T-cell (primary cell): ENCODE measurements around the gene GBP7. TPM values are rescaled to one million over a fixed set of nuclear protein-coding genes. Genes with fewer than 3 reads are reported as not detected.

ENCODE experiments used
- ATAC-seq, 4 experiments: fragments of 200-7000 bp in 3 of 4; fragments of 150-1000 bp in 1 of 4; cut with Tn5 transposase; replicated peaks in 1 of 4; 1 replicate in 3 of 4; 2 replicates in 1 of 4; pipeline ENCODE4 v1.10.0; 2021; ENCODE audit warnings: moderate library complexity in 3 of 4, mild to moderate bottlenecking in 2 of 4, moderate number of reproducible peaks in 1 of 4
- CTCF ChIA-PET, 2 donors: fragments of 300-600 bp; sonication (Branson Sonifier 250); formaldehyde crosslinking; loops; one replicate each; lab custom pipeline; 2022; ENCODE audit warnings: antibody characterized with exemption in 2 of 2; lab: Charles Lee
- POLR2A ChIA-PET, 2 donors: fragments of 300-600 bp; sonication (Branson Sonifier 250); formaldehyde crosslinking; loops; one replicate each; lab custom pipeline; 2022; ENCODE audit warnings: antibody characterized with exemption in 2 of 2; lab: Charles Lee
- DNase-seq, 35 experiments: peaks; one replicate each; pipeline versions ENCODE4 v3.0.0 to v3.0.0-alpha.2; 2013 to 2023
- H3K27ac ChIP-seq: one replicate; pipeline ENCODE4 v1.5.1; 2013; ENCODE audit warnings: low read length
- H3K27me3 ChIP-seq, 2 experiments: replicated peaks in 1 of 2; 1 replicate in 1 of 2; 2 replicates in 1 of 2; pipeline versions ENCODE4 v1.6.1 to v1.7.0; 2013; ENCODE audit warnings: low read length in 1 of 2, mixed read lengths in 1 of 2; ENCODE audit not compliant: control insufficient read depth in 2 of 2, insufficient read depth in 2 of 2; ENCODE audit errors: extremely low read depth in 1 of 2
- H3K36me3 ChIP-seq, 2 donors: 1 replicate in 1 of 2; 2 replicates in 1 of 2; pipeline versions ENCODE4 v1.6.1 to v1.7.0; 2013; ENCODE audit warnings: low read length in 1 of 2; ENCODE audit not compliant: control insufficient read depth in 2 of 2, insufficient read depth in 1 of 2; ENCODE audit errors: extremely low read depth in 1 of 2
- H3K4me1 ChIP-seq, 2 experiments: 1 replicate in 1 of 2; 2 replicates in 1 of 2; pipeline versions ENCODE4 v1.6.1 to v1.7.0; 2013; ENCODE audit warnings: low read length in 2 of 2, mixed read lengths in 1 of 2; ENCODE audit not compliant: insufficient read depth in 2 of 2, control insufficient read depth in 1 of 2; ENCODE audit errors: extremely low read depth in 1 of 2
- H3K4me3 ChIP-seq, 2 donors: 1 replicate in 1 of 2; 2 replicates in 1 of 2; pipeline versions ENCODE4 v1.5.1 to v1.7.0; 2013; ENCODE audit warnings: mild to moderate bottlenecking in 2 of 2, low read length in 1 of 2, moderate library complexity in 1 of 2; ENCODE audit not compliant: control insufficient read depth in 1 of 2; ENCODE audit errors: extremely low read depth in 1 of 2
- H3K9me3 ChIP-seq: 2 replicates; pipeline ENCODE4 v1.7.0; 2013
- H3K27ac Mint-ChIP-seq, 2 donors: one replicate each; pipeline ENCODE4 v1.8.0; 2020 to 2021; ENCODE audit warnings: mild to moderate bottlenecking in 2 of 2, mixed read lengths in 2 of 2
- H3K27me3 Mint-ChIP-seq, 2 donors: one replicate each; pipeline ENCODE4 v1.8.0; 2021 to 2022; ENCODE audit warnings: mixed read lengths in 2 of 2
- H3K36me3 Mint-ChIP-seq: one replicate; pipeline ENCODE4 v1.8.0; 2021; ENCODE audit warnings: mixed read lengths
- H3K4me1 Mint-ChIP-seq, 3 donors: one replicate each; pipeline ENCODE4 v1.8.0; 2020 to 2022; ENCODE audit warnings: mixed read lengths in 3 of 3, mild to moderate bottlenecking in 1 of 3
- H3K4me3 Mint-ChIP-seq, 3 donors: one replicate each; pipeline ENCODE4 v1.8.0; 2020 to 2022; ENCODE audit warnings: mild to moderate bottlenecking in 3 of 3, mixed read lengths in 3 of 3, moderate library complexity in 3 of 3
- H3K9me3 Mint-ChIP-seq, 3 donors: one replicate each; pipeline ENCODE4 v1.8.0; 2020 to 2022; ENCODE audit warnings: mixed read lengths in 3 of 3
- WGBS: methylation state at CpG from one replicate; pipeline ENCODE4 v1.1.5; 2013; ENCODE audit warnings: missing lambda C conversion rate; ENCODE audit not compliant: insufficient coverage; 5-methylcytosine and 5-hydroxymethylcytosine counted together
- total RNA-seq, 35 experiments: library from RNA in 6 of 35; stranded (reverse) in 6 of 35; fragments of 120-200 nt in 1 of 35; gene quantifications; one replicate each; pipeline versions ENCODE4 v1.2.1 to v1.2.4 and lab custom pipeline; 2013 to 2026

GBP7 gene
- total RNA-seq, 5 donors from 2014 or later (not counting 1 experiment from before 2014, with no cell fraction given): 0.19 to 0.35 (median 0.25) TPM; not detected in 2

GRCh38 chr1:89176971-89177370, 1.2 kb upstream of the GBP7 start:
- 100% methylated on average over 1 of the region's 2 CpGs for WGBS
- POLR2A ChIA-PET: no interaction called here
- no peak for ATAC-seq

DNA sequence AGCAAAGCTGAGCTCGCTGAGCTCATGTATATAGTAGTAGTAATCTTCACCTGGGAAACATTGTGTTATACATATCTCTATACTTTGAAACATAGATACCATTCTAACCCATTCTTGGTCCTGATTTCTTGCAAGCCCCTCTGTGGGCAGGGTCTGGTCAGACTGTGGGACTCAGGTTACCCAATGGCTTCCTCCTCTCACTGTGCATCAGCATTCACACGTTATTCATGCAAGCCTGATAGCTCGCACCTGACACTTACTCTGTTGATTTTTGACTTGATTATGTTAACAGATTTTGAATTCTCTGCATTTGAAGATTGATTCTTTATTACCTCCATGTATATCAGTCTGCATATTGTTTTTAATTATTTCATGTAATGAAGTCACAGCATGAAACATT, 1.3 kb downstream of the GBP7 start:
- Mint-ChIP-seq H3K27ac (no peak overlapping the region), H3K4me1 (peaks cover 4 to 12% (median 5%) of the 10 kb centered on the region in 3 donors), H3K36me3 (no peaks in the 10 kb centered on the region), H3K27me3 (no peaks in the 10 kb centered on the region), H3K9me3 (peaks cover 0 to 3% (median 2%) of the 10 kb centered on the region in 3 donors), H3K4me3 (no peak overlapping the region)
- CTCF ChIA-PET: no interaction called here
- ATAC-seq (no peak), DNase-seq (no peak)
- H3K4me3 ChIP-seq: no peak overlapping the region
- no peaks in the 10 kb centered on the region for H3K9me3 ChIP-seq
- no peak overlapping the region for H3K27ac ChIP-seq
- no peaks in the 10 kb centered on the region for H3K36me3 ChIP-seq
- no peaks in the 10 kb centered on the region for H3K27me3 ChIP-seq
- WGBS: no CpG with 5 or more reads among the region's 3 CpGs
- H3K4me1 ChIP-seq: no peaks in the 10 kb centered on the region
- POLR2A ChIA-PET: no interaction called here

More at GRCh38 chr1:89176971-89177370, 1.2 kb upstream of the GBP7 start:
- Mint-ChIP-seq H3K27ac (no peak overlapping the region), H3K4me3 (no peak overlapping the region), H3K9me3 (no peaks in the 10 kb centered on the region), H3K27me3 (no peaks in the 10 kb centered on the region), H3K36me3 (peaks cover 12% of the 10 kb centered on the region), H3K4me1 (peaks cover 4 to 7% (median 5%) of the 10 kb centered on the region in 3 donors)
- Histone ChIP-seq H3K4me3 (no peak overlapping the region), H3K36me3 (peaks cover 0 to 3% of the 10 kb centered on the region in 2 donors), H3K27ac (no peak overlapping the region), H3K4me1 (no peaks in the 10 kb centered on the region), H3K27me3 (no peaks in the 10 kb centered on the region), H3K9me3 (no peaks in the 10 kb centered on the region)
- no peak for DNase-seq
- CTCF ChIA-PET: no interaction called here

DNA sequence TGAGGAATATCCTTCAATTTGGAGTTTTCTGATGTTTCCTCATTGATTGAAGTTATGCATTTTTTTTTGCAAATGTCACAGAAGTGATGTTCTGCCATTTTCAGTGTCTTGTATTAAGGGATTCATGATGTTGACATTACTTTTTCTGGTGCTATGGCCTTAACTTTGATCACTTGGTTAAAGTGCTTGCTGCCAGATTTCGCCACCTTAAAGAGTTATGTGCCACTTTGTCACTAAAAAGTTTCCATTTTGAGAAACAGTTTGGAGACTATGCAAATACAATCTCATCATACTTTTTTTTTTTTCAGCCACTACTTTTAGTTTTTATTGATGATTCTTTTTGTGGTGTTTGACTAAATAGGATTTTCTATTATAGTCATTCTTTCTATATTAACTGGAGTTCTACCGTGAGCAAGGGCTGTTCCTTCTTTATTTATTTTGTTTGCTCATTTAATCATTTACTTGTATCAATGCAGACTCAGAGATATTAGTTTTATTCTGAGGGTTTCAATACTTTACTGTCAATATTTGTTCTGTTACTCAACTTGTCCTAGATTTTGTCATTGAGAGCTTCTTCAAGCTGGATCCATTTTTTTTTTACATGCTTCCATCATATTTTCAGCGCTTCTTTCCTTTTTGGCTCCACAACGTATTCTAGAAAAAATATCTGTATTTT, 3.2 kb downstream of the GBP7 start:
- H3K4me3 Mint-ChIP-seq: no peak overlapping the region
- H3K27ac ChIP-seq: no peak overlapping the region
- no peaks in the 10 kb centered on the region for H3K4me1 ChIP-seq
- no peaks in the 10 kb centered on the region for H3K9me3 ChIP-seq
- peaks cover 4 to 12% (median 5%) of the 10 kb centered on the region in 3 donors for H3K4me1 Mint-ChIP-seq
- H3K36me3 ChIP-seq: no peaks in the 10 kb centered on the region
- no peak overlapping the region for H3K4me3 ChIP-seq
- H3K27me3 Mint-ChIP-seq: no peaks in the 10 kb centered on the region
- WGBS: no CpG with 5 or more reads among the region's 4 CpGs
- ChIA-PET CTCF (no interaction called here), POLR2A (no interaction called here)
- H3K27me3 ChIP-seq: no peaks in the 10 kb centered on the region
- DNase-seq: no peak
- H3K36me3 Mint-ChIP-seq: no peaks in the 10 kb centered on the region
- no peak overlapping the region for H3K27ac Mint-ChIP-seq
- no peak for ATAC-seq
- peaks cover 0 to 3% (median 2%) of the 10 kb centered on the region in 3 donors for H3K9me3 Mint-ChIP-seq

DNA sequence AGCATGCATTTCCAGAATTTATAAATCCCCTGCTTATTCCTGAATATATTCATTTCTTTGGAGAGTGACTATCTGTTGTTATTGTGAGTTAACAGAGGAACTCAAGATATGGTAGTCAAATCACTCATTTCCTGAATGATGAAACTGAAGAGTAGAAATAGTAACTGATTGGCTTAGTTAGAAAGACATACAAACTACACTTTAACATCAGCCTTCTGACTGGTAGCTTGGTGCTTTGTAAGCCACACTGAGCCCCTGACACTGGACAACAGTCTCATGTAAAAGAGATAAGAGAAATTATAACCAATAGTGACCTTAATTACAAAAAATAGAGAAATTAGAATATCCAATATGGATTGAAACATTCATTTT, 4.8 kb downstream of the GBP7 start:
- Mint-ChIP-seq H3K4me3 (no peak overlapping the region), H3K27ac (no peak overlapping the region), H3K36me3 (no peaks in the 10 kb centered on the region), H3K9me3 (peaks cover 0 to 3% (median 2%) of the 10 kb centered on the region in 3 donors), H3K4me1 (peaks cover 0 to 5% (median 0%) of the 10 kb centered on the region in 3 donors), H3K27me3 (no peaks in the 10 kb centered on the region)
- ChIA-PET CTCF (no interaction called here), POLR2A (interaction anchor here in 1 of 2 donors (0.5 kb wide), 1 partner anchor 54 kb away, joined by 5 read pairs; no protein-coding TSS in a partner anchor)
- no peak for ATAC-seq
- Histone ChIP-seq H3K36me3 (no peaks in the 10 kb centered on the region), H3K9me3 (no peaks in the 10 kb centered on the region), H3K27me3 (no peaks in the 10 kb centered on the region), H3K4me1 (no peaks in the 10 kb centered on the region), H3K27ac (no peak overlapping the region), H3K4me3 (no peak overlapping the region)
- DNase-seq: no peak

DNA sequence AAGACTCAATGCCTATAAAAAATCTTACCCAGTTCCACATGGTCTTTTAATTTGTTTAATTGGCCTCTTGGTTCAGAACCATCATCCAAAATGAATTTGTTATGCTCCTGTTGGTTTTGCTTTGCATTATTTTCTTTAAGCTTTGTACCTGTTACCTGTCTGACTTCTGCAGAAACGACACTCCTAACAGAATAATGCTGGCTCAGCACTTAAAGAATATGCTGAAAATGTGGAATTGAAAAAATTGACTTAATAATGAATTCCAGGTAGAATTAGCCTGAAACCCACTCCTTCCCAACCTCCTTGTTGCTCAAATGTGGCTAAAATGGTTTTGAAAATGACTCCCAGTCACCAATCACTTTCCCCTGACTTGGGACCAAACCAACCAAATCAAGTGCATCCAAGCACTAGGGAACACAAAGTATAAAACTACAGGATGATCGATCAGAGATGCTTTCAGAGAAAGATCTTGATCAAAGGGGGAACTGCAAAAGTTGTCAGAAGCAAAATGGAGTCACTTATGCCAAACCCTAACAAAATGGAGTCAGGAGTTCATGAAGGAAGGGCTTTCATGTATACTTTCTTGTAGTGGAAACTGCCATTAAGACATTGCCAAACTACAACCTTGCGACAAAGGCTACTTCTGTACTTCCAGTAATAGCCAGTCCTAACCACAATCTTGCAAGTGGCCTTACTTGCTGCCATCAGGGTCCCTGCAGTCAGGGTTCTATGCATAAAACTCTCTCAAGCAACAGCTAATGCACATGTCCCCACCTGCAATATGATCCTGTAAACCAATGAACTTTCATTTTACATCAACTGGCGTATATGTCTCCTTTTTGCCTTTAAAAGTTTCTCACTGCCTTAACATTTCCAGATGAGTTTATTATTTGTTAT, 5.4 kb downstream of the GBP7 start:
- Histone ChIP-seq H3K9me3 (no peaks in the 10 kb centered on the region), H3K27ac (no peak overlapping the region), H3K4me1 (no peaks in the 10 kb centered on the region), H3K4me3 (no peak overlapping the region), H3K27me3 (no peaks in the 10 kb centered on the region), H3K36me3 (no peaks in the 10 kb centered on the region)
- CTCF ChIA-PET: no interaction called here
- H3K27ac Mint-ChIP-seq: no peak overlapping the region
- no peaks in the 10 kb centered on the region for H3K27me3 Mint-ChIP-seq
- no peak for ATAC-seq
- POLR2A ChIA-PET: no interaction called here
- no CpG with 5 or more reads among the region's 4 CpGs for WGBS
- peaks cover 0 to 3% (median 2%) of the 10 kb centered on the region in 3 donors for H3K9me3 Mint-ChIP-seq
- no peaks in the 10 kb centered on the region for H3K36me3 Mint-ChIP-seq
- peaks cover 0 to 5% (median 0%) of the 10 kb centered on the region in 3 donors for H3K4me1 Mint-ChIP-seq
- H3K4me3 Mint-ChIP-seq: no peak overlapping the region
- DNase-seq: no peak

DNA sequence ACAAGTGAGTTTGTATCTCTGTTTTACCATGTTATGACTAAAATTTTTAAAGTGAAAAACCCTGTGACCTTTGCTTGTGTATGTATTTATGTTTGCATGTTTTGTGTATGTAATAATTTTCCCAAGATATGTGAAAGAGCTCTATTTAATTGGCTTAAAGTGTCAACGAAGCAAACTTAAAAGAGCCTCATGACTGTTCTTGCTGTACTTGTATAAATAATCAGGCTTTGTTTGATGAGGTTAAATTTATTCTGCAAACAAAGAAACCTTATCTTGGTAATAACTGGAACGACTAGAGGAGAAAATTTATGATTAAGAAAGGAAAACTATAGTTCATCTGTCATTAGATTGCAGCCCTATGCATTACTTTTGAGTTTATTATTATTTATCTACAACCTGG, 6.6 kb downstream of the GBP7 start:
- Mint-ChIP-seq H3K27ac (no peak overlapping the region), H3K36me3 (no peaks in the 10 kb centered on the region)
- POLR2A ChIA-PET: no interaction called here

More for the DNA sequence above, 6.6 kb downstream of the GBP7 start:
- CTCF ChIA-PET: interaction anchor here in 1 of 2 donors (1.3 kb wide), 1 partner anchor 10 kb away, joined by 3 read pairs; no protein-coding TSS in a partner anchor
- WGBS: no CpG with 5 or more reads among the region's 2 CpGs
- H3K27ac ChIP-seq: no peak overlapping the region
- H3K27me3 Mint-ChIP-seq: no peaks in the 10 kb centered on the region
- H3K9me3 Mint-ChIP-seq: peaks cover 0 to 3% (median 2%) of the 10 kb centered on the region in 3 donors
- H3K36me3 ChIP-seq: no peaks in the 10 kb centered on the region
- no peaks in the 10 kb centered on the region for H3K9me3 ChIP-seq
- peaks cover 0 to 5% (median 0%) of the 10 kb centered on the region in 3 donors for H3K4me1 Mint-ChIP-seq
- ATAC-seq: no peak
- H3K27me3 ChIP-seq: no peaks in the 10 kb centered on the region
- no peaks in the 10 kb centered on the region for H3K4me1 ChIP-seq
- H3K4me3 ChIP-seq: no peak overlapping the region
- DNase-seq: no peak
- no peak overlapping the region for H3K4me3 Mint-ChIP-seq
